ENCODE results near the gene GC. TPM values are rescaled to one million over a fixed set of nuclear protein-coding genes. Genes with fewer than 3 reads are reported as not detected.

Gene GC
- total RNA-seq = 1 to 10 TPM in 1 of 2 donors, not detected in 1; 4.1 TPM

GRCh38 chr4:71783972-71784371 lies at the start of gene GC:
TSS of gene GC (minus strand) at chr4:71784079. CDS start at chr4:71784018, 61 bp downstream.
- H3K4me1 ChIP-seq = no peaks in the 10 kb centered on the region
- intact Hi-C loops (cut with DNase I) = no loop called here
- no peaks in the 10 kb centered on the region for H3K27me3 ChIP-seq
- no peak within 1 kb of the TSS for H3K4me3 ChIP-seq
- H3K27ac ChIP-seq = no peak within 1 kb of the TSS
- no peak for DNase-seq
- H3K36me3 ChIP-seq = no peaks in the 10 kb centered on the region
- H3K9ac ChIP-seq (ENCODE audit: low read depth in 2 of 2, low read length in 2 of 2) = no peak within 1 kb of the TSS
- TF ChIP-seq CTCF (IDR thresholded peaks at IDR 0.05) = no peak
- H3K9me3 ChIP-seq = no peaks in the 10 kb centered on the region

GRCh38 chr4:71833232-71833900 lies 49.5 kb upstream of the GC start:
- Histone ChIP-seq H3K4me1 (no peaks in the 10 kb centered on the region), H3K9ac (ENCODE audit: low read depth in 2 of 2, low read length in 2 of 2) (no peak overlapping the region), H3K4me3 (no peak overlapping the region), H3K27me3 (no peaks in the 10 kb centered on the region), H3K9me3 (no peaks in the 10 kb centered on the region), H3K27ac (no peak overlapping the region), H3K36me3 (no peaks in the 10 kb centered on the region)
- DNase-seq = peak; percentile 64
- intact Hi-C loops (cut with DNase I) = no loop called here
- no peak for TF ChIP-seq CTCF (IDR thresholded peaks at IDR 0.05)

GRCh38 chr4:71832049-71832448 lies 48.2 kb upstream of the GC start:
- H3K27ac ChIP-seq = no peak overlapping the region
- TF ChIP-seq CTCF (IDR thresholded peaks at IDR 0.05) = no peak
- peak; percentile 28 for DNase-seq
- H3K4me3 ChIP-seq = no peak overlapping the region
- no peaks in the 10 kb centered on the region for H3K36me3 ChIP-seq
- no peaks in the 10 kb centered on the region for H3K9me3 ChIP-seq
- intact Hi-C loops (cut with DNase I) = no loop called here
- no peaks in the 10 kb centered on the region for H3K4me1 ChIP-seq
- H3K27me3 ChIP-seq = no peaks in the 10 kb centered on the region
- H3K9ac ChIP-seq (ENCODE audit: low read depth in 2 of 2, low read length in 2 of 2) = no peak overlapping the region

- no peak overlapping the region for H3K4me3 ChIP-seq
- H3K9me3 ChIP-seq = no peaks in the 10 kb centered on the region
- no peak for DNase-seq
- no peak overlapping the region for H3K27ac ChIP-seq
- H3K4me1 ChIP-seq = no peaks in the 10 kb centered on the region
- no peak for TF ChIP-seq CTCF (IDR thresholded peaks at IDR 0.05)
- intact Hi-C loops (cut with DNase I) = no loop called here
- no peaks in the 10 kb centered on the region for H3K36me3 ChIP-seq
- no peak overlapping the region for H3K9ac ChIP-seq (ENCODE audit: low read depth in 2 of 2, low read length in 2 of 2)
- H3K27me3 ChIP-seq = no peaks in the 10 kb centered on the region
Observed at GRCh38 chr4:71830497-71831190, 46.8 kb upstream of the GC start.

GRCh38 chr4:71828470-71828869 lies 44.6 kb upstream of the GC start:
- no peak overlapping the region for H3K27ac ChIP-seq
- H3K4me1 ChIP-seq = no peaks in the 10 kb centered on the region
- H3K27me3 ChIP-seq = no peaks in the 10 kb centered on the region
- no peak for TF ChIP-seq CTCF (IDR thresholded peaks at IDR 0.05)
- DNase-seq = no peak
- H3K4me3 ChIP-seq = no peak overlapping the region
- H3K36me3 ChIP-seq = no peaks in the 10 kb centered on the region
- no peaks in the 10 kb centered on the region for H3K9me3 ChIP-seq
- intact Hi-C loops (cut with DNase I) = no loop called here
- H3K9ac ChIP-seq (ENCODE audit: low read depth in 2 of 2, low read length in 2 of 2) = no peak overlapping the region
